DMS 273 (cell line): ENCODE data around the gene SIRPG.
"Not testable (repeated sequence)": the region's sequence is repeated elsewhere in the genome, so short reads cannot be mapped to it uniquely, and the experiment has no call there.

Source experiments
- DNase-seq: peaks from one replicate; lab custom pipeline; 2025; ENCODE audit not compliant: unreplicated experiment; lab: John Stamatoyannopoulos, UW

The SIRPG gene

GRCh38 chr20:1672728-1673127, 15.1 kb upstream of the SIRPG start:
- no peak for DNase-seq

- DNase-seq: no peak
These were observed 14.5 kb upstream of the SIRPG start for GRCh38 chr20:1671891-1672669.

GRCh38 chr20:1669304-1669703, 11.7 kb upstream of the SIRPG start:
- DNase-seq: peak; percentile 5

- no peak for DNase-seq
These were observed 10.0 kb upstream of the SIRPG start for GRCh38 chr20:1667502-1668085.

GRCh38 chr20:1666802-1667201, 9.2 kb upstream of the SIRPG start:
- DNase-seq: no peak

- DNase-seq: no peak
These were observed 7.8 kb upstream of the SIRPG start for GRCh38 chr20:1665345-1665744.

GRCh38 chr20:1664911-1665310, 7.3 kb upstream of the SIRPG start:
- DNase-seq: no peak

- DNase-seq: no peak
These were observed 6.3 kb upstream of the SIRPG start for GRCh38 chr20:1663917-1664316.

- DNase-seq: no peak
These were observed 4.1 kb upstream of the SIRPG start for GRCh38 chr20:1661542-1662299.

- no peak for DNase-seq
These were observed 2.7 kb upstream of the SIRPG start for GRCh38 chr20:1660246-1660645.

- DNase-seq: no peak
These were observed 735 bp downstream of the SIRPG start for GRCh38 chr20:1656844-1657243.

GRCh38 chr20:1654996-1655395, 2.6 kb downstream of the SIRPG start:
- DNase-seq: no peak

GRCh38 chr20:1652960-1653359, 4.6 kb downstream of the SIRPG start:
- no peak for DNase-seq

- no peak for DNase-seq
These were observed 5.5 kb downstream of the SIRPG start for GRCh38 chr20:1652104-1652503.

GRCh38 chr20:1651268-1652058, 6.1 kb downstream of the SIRPG start:
- no peak for DNase-seq

- no peak for DNase-seq
These were observed 9.5 kb downstream of the SIRPG start for GRCh38 chr20:1648101-1648500.

GRCh38 chr20:1646975-1647431, 10.6 kb downstream of the SIRPG start:
- no peak for DNase-seq

GRCh38 chr20:1644101-1644962, 13.2 kb downstream of the SIRPG start:
- DNase-seq: no peak

GRCh38 chr20:1638643-1639042, 18.9 kb downstream of the SIRPG start:
- DNase-seq: not testable (repeated sequence)

GRCh38 chr20:1637755-1638154, 19.8 kb downstream of the SIRPG start:
- no peak for DNase-seq
